Measurements from ENCODE around the gene REN.

GRCh38 chr1:204110894-204111633, 55.1 kb downstream of the REN start:
- TF ChIP-seq POLR2A (IDR thresholded peaks at IDR 0.05; ENCODE audit: low read depth, low read length) (no peak), TAF1 (IDR thresholded peaks at IDR 0.05; ENCODE audit: low read depth, low read length) (no peak), POLR2AphosphoS5 (IDR thresholded peaks at IDR 0.05; ENCODE audit: low read depth, low read length) (no peak)

Data from GM12891 (cell line).